ENCODE measurements around the gene RBM33. TPM values are rescaled to one million over a fixed set of nuclear protein-coding genes. Genes with fewer than 3 reads are reported as not detected.
A peak's percentile ranks its signal among the peaks of the same experiment; 100 is the strongest.

The RBM33 gene
- total RNA-seq, 2 donors from 2014 or later, result 56.9 to 60.2 TPM

DNA sequence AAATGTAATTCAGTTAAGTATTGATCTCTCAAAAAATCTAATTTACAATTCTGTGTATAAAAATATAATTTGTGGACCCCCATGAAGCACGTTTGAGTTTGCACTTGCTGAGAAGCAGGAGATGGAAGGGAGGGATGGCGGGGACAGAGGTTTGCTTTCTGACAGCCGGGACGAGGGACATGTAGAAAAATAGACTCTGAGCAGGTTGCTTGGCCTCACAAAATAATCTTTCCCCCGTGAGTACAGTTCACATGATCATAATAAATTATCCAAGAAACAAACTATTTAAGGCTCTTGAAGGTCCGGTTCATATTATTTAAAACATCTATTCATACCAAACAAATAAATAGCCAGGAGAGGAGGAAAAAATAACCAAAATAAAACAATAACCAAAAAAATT, 157.8 kb downstream of the RBM33 start:
- H3K27ac ChIP-seq, result no peak overlapping the region
- H3K9me3 ChIP-seq, result no peaks in the 10 kb centered on the region
- DNase-seq, result no peak
- peaks cover 28% of the 10 kb centered on the region for H3K27me3 ChIP-seq
- TF ChIP-seq, protein P1, sequence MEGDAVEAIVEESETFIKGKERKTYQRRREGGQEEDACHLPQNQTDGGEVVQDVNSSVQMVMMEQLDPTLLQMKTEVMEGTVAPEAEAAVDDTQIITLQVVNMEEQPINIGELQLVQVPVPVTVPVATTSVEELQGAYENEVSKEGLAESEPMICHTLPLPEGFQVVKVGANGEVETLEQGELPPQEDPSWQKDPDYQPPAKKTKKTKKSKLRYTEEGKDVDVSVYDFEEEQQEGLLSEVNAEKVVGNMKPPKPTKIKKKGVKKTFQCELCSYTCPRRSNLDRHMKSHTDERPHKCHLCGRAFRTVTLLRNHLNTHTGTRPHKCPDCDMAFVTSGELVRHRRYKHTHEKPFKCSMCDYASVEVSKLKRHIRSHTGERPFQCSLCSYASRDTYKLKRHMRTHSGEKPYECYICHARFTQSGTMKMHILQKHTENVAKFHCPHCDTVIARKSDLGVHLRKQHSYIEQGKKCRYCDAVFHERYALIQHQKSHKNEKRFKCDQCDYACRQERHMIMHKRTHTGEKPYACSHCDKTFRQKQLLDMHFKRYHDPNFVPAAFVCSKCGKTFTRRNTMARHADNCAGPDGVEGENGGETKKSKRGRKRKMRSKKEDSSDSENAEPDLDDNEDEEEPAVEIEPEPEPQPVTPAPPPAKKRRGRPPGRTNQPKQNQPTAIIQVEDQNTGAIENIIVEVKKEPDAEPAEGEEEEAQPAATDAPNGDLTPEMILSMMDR (IDR thresholded peaks at IDR 0.05), result no peak
- H3K9ac ChIP-seq (ENCODE audit: low read depth in 2 of 2, low read length in 2 of 2), result no peak overlapping the region
- H3K4me3 ChIP-seq, result no peak overlapping the region
- H3K4me1 ChIP-seq, result peaks cover 15% of the 10 kb centered on the region
- H3K36me3 ChIP-seq, result no peaks in the 10 kb centered on the region
- intact Hi-C loops (cut with DNase I), result no loop called here

DNA sequence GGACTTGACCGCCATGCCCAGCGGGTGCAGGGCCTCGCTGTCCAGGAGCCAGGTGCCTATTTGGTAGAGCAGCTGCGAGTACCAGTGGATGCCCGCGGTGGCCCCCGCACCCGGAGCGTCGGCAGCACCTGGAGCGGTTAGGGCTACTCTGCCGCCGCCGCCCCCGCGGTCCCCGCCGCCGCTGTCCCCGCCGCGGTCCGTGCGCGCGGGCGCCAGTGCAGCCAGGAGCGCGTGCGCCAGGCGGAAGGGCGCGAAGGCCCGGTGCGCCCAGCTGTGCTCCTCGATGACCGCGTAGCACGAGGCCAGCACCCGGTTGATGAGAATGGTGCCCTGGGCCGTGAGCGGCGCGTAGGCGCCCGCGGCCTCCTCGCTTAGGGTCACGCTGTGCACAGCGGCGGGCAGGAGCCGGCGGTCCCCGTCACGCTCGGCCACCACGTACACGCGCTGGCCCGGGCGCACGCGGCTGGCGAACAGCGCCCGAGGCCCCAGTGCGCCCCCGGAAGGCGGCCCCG, 158.5 kb downstream of the RBM33 start:
- H3K4me3 ChIP-seq, result no peak overlapping the region
- no peak for DNase-seq
- intact Hi-C loops (cut with DNase I), result no loop called here

DNA sequence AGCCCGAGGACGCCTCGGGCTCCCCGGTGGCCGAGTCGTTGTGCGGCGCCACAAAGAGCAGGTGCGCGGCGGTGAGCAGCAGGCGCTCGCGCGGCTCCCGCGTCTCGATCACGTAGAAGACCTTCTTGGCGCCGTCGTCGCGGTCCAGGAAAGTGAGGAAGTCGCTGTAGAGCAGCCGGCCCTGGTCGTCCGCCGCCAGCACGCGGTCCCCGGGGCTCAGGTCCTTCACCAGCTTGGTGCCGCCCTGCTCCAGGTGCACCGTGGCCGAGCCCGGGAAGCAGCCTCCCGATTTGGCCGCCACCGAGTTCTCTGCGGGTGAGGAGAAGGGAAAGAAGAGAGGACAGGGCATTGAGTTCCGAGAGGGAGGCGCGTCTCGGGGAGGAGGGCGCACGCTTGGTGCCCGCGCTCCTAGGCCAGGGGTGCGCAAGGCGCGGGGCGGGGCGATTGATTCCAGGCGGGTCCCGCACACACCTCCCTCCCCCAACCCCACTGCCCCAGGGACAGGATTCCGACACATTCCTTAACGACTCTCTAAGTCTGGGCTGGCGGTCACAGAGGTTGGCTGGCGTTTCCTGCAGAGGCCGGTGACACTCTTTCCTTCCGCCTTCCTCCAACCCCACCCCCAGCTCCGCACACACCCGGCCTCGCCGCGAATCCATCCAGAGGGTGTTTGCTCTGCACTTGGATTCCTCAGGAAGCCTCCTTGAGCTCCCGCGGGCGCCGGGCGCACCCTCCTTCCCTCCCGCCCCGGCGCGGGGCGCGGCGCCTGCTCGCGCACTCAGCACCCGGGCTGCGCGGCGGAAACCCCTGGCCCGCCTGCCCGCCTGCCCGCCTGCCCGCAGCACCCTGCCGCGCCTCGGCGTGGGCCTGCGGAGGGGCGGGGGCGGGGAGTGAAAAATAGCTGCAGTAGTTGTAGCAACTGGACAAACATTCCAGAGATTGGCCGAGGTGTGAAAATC, 159.2 kb downstream of the RBM33 start:
- Histone ChIP-seq H3K36me3 (no peaks in the 10 kb centered on the region), H3K9ac (ENCODE audit: low read depth in 2 of 2, low read length in 2 of 2) (peak overlapping the region in 1 of 2 donors; percentile 35), H3K27ac (peak overlapping the region; percentile 19), H3K9me3 (no peaks in the 10 kb centered on the region), H3K4me1 (peaks cover 15% of the 10 kb centered on the region), H3K4me3 (no peak overlapping the region), H3K27me3 (peaks cover 33% of the 10 kb centered on the region)
- DNase-seq, result peak; percentile 86
- TF ChIP-seq, protein P1 (IDR thresholded peaks at IDR 0.05), result no peak
- intact Hi-C loops (cut with DNase I), result no loop called here

More for the DNA sequence above, 158.5 kb downstream of the RBM33 start:
- Histone ChIP-seq H3K27me3 (peaks cover 28% of the 10 kb centered on the region), H3K36me3 (no peaks in the 10 kb centered on the region), H3K9me3 (no peaks in the 10 kb centered on the region), H3K9ac (ENCODE audit: low read depth in 2 of 2, low read length in 2 of 2) (no peak overlapping the region), H3K4me1 (peaks cover 15% of the 10 kb centered on the region), H3K27ac (no peak overlapping the region)
- TF ChIP-seq, protein P1 (IDR thresholded peaks at IDR 0.05), result no peak

DNA sequence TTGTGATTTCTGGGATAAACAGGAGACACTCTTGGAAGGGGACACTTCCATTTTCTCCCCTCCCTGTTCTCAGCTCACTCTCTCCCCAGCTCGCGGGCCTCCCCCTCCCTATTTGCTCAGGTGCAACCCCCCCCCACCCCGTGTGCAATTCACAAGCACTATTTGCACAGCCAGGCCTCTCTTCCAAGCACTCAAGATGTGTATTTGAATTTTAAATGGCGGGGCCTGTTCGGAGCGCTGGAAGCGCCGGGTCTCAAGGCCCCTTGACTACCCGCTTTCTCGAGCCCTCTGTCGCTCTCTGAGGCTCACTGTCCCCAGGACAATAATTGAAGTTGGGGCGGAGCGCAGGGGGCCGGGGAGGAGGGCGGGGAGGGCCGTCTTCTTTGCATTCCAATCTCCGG, 160.0 kb downstream of the RBM33 start:
- peaks cover 40% of the 10 kb centered on the region for H3K27me3 ChIP-seq
- no peak overlapping the region for H3K9ac ChIP-seq (ENCODE audit: low read depth in 2 of 2, low read length in 2 of 2)
- intact Hi-C loops (cut with DNase I), result no loop called here
- peak overlapping the region; percentile 19 for H3K27ac ChIP-seq
- H3K36me3 ChIP-seq, result no peaks in the 10 kb centered on the region
- peak overlapping the region; percentile 24 for H3K4me3 ChIP-seq
- peak; percentile 23 for DNase-seq
- TF ChIP-seq, protein P1 (IDR thresholded peaks at IDR 0.05), result no peak
- H3K9me3 ChIP-seq, result no peaks in the 10 kb centered on the region
- H3K4me1 ChIP-seq, result peaks cover 15% of the 10 kb centered on the region

DNA sequence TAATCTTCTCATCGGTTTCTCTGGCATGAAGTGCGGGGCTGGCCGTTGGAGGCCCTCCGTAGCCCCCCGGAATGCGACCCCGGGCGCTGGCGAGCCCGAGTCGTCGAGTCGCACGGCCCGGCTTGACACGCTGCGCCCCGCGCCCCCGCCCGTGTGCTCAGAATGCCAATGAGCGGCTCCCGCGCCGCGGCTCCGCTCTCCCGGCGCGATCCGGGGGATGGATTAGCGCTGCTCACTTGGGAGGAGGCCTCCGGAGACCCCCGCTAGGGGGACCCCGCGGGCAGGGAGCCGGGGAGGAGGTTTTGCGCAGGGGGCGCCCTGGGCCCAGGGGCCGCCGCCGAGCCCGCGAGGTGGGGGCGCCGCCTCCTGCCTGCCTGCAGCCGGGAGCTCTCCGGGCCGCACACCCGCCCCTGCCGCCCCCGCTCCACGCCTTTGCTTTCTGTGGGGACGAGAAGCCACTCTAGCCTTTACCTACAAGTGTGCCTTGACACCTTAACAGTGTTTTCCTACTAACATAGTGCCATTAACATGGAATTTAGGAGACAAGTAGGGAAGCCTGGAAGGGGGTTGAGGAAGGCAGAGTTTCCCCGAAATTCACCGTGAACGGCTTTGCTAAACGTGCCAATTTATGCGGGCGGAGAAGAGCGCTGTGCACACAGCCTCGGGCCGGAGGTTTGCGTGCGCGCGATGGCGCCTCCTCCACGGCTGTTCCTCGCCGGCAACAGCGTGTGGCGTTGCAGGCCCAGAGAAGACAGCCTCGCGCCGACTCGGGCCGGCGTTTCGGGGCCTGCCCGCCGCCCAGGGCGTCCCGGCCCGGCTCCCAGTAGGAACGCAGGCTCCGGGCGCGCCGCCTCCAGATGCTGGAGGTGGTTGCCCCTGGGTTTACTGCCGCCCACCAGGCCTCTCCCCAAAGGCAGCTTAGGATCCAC, 160.7 kb downstream of the RBM33 start:
- H3K4me3 ChIP-seq, result peak overlapping the region; percentile 24

More for the DNA sequence above, 160.7 kb downstream of the RBM33 start:
- TF ChIP-seq, protein P1 (IDR thresholded peaks at IDR 0.05), result peak; percentile 27
- intact Hi-C loops (cut with DNase I), result no loop called here
- Histone ChIP-seq H3K27ac (no peak overlapping the region), H3K9me3 (no peaks in the 10 kb centered on the region), H3K36me3 (no peaks in the 10 kb centered on the region), H3K4me1 (peaks cover 15% of the 10 kb centered on the region), H3K9ac (ENCODE audit: low read depth in 2 of 2, low read length in 2 of 2) (peak overlapping the region in 1 of 2 donors; percentile 26), H3K27me3 (peaks cover 46% of the 10 kb centered on the region)
- peak; percentile 84 for DNase-seq
